DOHH2 (cell line): Measurements from ENCODE around the gene ZPR1.

ENCODE experiments used
- H3F3A ChIP-seq: fragments of 200-600 bp; sonication (generic), shearing (Covaris generic); 2 replicates; pipeline ENCODE4 v1.6.0; 2016; ENCODE audit warnings: antibody characterized with exemption, mild to moderate bottlenecking; ENCODE audit not compliant: control insufficient read depth, insufficient read depth
- H3K27ac ChIP-seq: fragments of 200-600 bp; sonication (generic); 2 replicates; pipeline ENCODE4 v1.5.1; 2014; ENCODE audit warnings: low read depth, mild to moderate bottlenecking, low read length, moderate library complexity
- H3K27me3 ChIP-seq: fragments of 200-600 bp; sonication (generic); 2 replicates; pipeline ENCODE4 v1.6.1; 2014; ENCODE audit warnings: mild to moderate bottlenecking, low read length, mixed read lengths; ENCODE audit not compliant: control insufficient read depth
- H3K36me3 ChIP-seq: fragments of 200-600 bp; sonication (generic); 2 replicates; pipeline ENCODE4 v1.6.1; 2014; ENCODE audit warnings: mild to moderate bottlenecking, low read length, moderate library complexity, mixed read lengths; ENCODE audit not compliant: control insufficient read depth
- H3K4me1 ChIP-seq: fragments of 200-600 bp; sonication (generic); 2 replicates; pipeline ENCODE4 v1.6.1; 2014; ENCODE audit warnings: mild to moderate bottlenecking, low read length, mixed read lengths; ENCODE audit not compliant: control insufficient read depth
- H3K4me2 ChIP-seq: fragments of 200-600 bp; sonication (generic); 2 replicates; pipeline ENCODE4 v1.6.0; 2014; ENCODE audit warnings: mild to moderate bottlenecking, low read length, moderate library complexity
- H3K4me3 ChIP-seq: fragments of 200-600 bp; sonication (generic); 2 replicates; pipeline ENCODE4 v1.5.1; 2014; ENCODE audit warnings: mild to moderate bottlenecking, low read length, mixed read lengths
- H3K79me2 ChIP-seq: fragments of 200-600 bp; sonication (generic); 2 replicates; pipeline ENCODE4 v1.6.1; 2014; ENCODE audit warnings: mild to moderate bottlenecking, low read length, mixed read lengths; ENCODE audit not compliant: control insufficient read depth
- H3K9me2 ChIP-seq: fragments of 200-600 bp; sonication (generic); replicated peaks from 2 replicates; pipeline ENCODE4 v1.6.1; 2014; ENCODE audit warnings: mild to moderate bottlenecking, low read length, mixed read lengths; ENCODE audit not compliant: control insufficient read depth
- H3K9me3 ChIP-seq: fragments of 200-600 bp; sonication (generic); 2 replicates; pipeline ENCODE4 v1.6.1; 2014; ENCODE audit warnings: antibody characterized with exemption, low read length, mixed read lengths; ENCODE audit not compliant: control insufficient read depth, insufficient read depth
- H4K20me1 ChIP-seq: fragments of 200-600 bp; sonication (generic); 2 replicates; pipeline ENCODE4 v1.6.0; 2014; ENCODE audit warnings: low read depth, mild to moderate bottlenecking, antibody characterized with exemption, low read length, moderate library complexity; ENCODE audit not compliant: control insufficient read depth, insufficient read depth
- CTCF ChIP-seq: fragments of 200-600 bp; sonication (generic); IDR thresholded peaks from one replicate; pipeline ENCODE4 v1.5.1; 2014; ENCODE audit warnings: antibody characterized with exemption, mild to moderate bottlenecking, low read depth, low read length; ENCODE audit not compliant: poor library complexity, severe bottlenecking
- EZH2phosphoT487 ChIP-seq: fragments of 200-600 bp; sonication (generic); IDR thresholded peaks from 2 replicates; pipeline ENCODE4 v1.6.1; 2017; ENCODE audit warnings: borderline replicate concordance, mild to moderate bottlenecking, antibody characterized with exemption, low read length, moderate library complexity, mixed read lengths

Gene ZPR1

DNA sequence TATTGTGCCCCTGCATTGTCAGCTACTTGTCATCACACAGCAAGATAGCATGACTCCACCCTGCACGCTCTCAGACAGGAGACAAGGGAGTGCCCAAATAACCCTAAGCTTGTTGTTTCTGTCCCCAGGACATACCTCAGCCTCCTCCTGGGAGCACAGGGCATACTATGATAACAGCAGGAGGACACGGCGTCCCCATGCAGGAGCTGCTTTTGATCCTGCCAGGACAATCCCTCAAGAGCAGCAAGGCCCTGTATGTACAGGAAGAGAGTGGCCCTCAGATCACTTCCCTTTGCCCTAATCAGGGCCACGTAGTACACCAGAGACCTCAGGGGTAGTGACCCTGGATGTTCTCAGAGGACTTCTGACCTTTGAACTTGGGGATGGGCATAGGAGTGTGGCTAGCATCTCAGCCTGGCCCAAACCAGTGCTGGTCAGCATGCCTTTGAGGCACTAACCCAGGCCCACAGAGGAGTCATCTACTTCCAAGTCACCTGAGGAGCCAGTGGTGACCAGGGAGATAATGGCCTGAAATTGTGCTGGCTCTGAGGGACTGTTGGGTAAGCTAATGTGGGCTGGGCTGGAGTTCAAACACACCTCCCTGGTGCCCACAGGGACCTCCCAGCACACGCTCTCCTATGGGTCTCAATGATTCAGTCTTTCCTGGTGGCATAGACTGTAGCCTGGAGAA lies 26.1 kb upstream of the ZPR1 start:
- no peaks in the 10 kb centered on the region for H3K4me1 ChIP-seq
- H3K9me2 ChIP-seq, result no peaks in the 10 kb centered on the region
- no peak overlapping the region for H3K27ac ChIP-seq
- H3K9me3 ChIP-seq, result no peaks in the 10 kb centered on the region
- TF ChIP-seq CTCF, result no peak
- no peak for TF ChIP-seq EZH2phosphoT487
- H4K20me1 ChIP-seq, result no peaks in the 10 kb centered on the region
- H3K79me2 ChIP-seq, result no peaks in the 10 kb centered on the region
- no peaks in the 10 kb centered on the region for H3F3A ChIP-seq
- no peak overlapping the region for H3K4me2 ChIP-seq
- H3K27me3 ChIP-seq, result peaks cover 10% of the 10 kb centered on the region
- H3K4me3 ChIP-seq, result no peak overlapping the region
- no peaks in the 10 kb centered on the region for H3K36me3 ChIP-seq

DNA sequence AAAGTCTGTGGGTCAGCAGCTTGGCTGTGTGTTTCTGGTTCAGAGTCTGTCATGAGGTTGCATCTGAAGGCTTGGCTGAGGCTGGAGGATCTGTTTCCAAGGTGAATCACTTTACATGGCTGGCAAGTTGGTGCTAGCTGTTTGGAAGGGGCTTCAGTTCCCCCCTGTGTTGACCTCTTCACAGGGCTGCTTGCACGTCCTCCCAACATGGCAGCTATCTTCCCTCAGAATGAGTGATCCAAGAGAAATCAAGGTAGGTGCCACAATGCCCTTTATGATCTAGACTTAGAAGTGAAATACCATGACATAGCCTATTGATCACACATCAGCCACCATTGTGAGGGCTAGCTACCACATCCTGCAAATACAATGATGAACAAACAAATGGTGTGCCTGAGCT lies 25.3 kb upstream of the ZPR1 start:
- H3K36me3 ChIP-seq, result no peaks in the 10 kb centered on the region

DNA sequence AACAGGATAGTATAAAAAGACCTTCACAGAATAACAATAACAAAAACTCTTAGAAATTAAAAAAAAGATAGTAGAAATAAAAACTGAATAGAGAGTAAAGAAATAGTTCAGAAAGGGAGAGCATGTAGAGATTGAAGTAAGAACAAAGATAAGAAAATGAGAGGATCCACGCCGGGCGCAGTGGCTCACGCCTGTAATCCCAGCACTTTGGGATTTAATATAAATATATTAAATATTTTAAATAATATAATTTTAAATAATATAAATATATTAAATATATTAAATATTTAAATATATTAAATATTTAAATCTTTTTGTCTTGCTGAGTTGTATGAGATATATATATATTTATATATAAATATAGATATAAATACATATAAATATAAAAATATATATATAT lies 24.3 kb upstream of the ZPR1 start:
- H4K20me1 ChIP-seq, result no peaks in the 10 kb centered on the region
- no peaks in the 10 kb centered on the region for H3K4me1 ChIP-seq
- TF ChIP-seq CTCF (no peak), EZH2phosphoT487 (no peak)
- no peak overlapping the region for H3K27ac ChIP-seq
- H3K4me3 ChIP-seq, result no peak overlapping the region
- H3K36me3 ChIP-seq, result no peaks in the 10 kb centered on the region
- H3K9me3 ChIP-seq, result no peaks in the 10 kb centered on the region
- peaks cover 12% of the 10 kb centered on the region for H3K27me3 ChIP-seq
- no peaks in the 10 kb centered on the region for H3F3A ChIP-seq
- no peak overlapping the region for H3K4me2 ChIP-seq
- no peaks in the 10 kb centered on the region for H3K79me2 ChIP-seq
- no peaks in the 10 kb centered on the region for H3K9me2 ChIP-seq

More for the DNA sequence above, 25.3 kb upstream of the ZPR1 start:
- H4K20me1 ChIP-seq, result no peaks in the 10 kb centered on the region
- no peaks in the 10 kb centered on the region for H3K79me2 ChIP-seq
- no peak overlapping the region for H3K4me3 ChIP-seq
- H3K9me3 ChIP-seq, result no peaks in the 10 kb centered on the region
- no peaks in the 10 kb centered on the region for H3K4me1 ChIP-seq
- no peaks in the 10 kb centered on the region for H3K9me2 ChIP-seq
- no peak overlapping the region for H3K27ac ChIP-seq
- no peaks in the 10 kb centered on the region for H3F3A ChIP-seq
- H3K4me2 ChIP-seq, result no peak overlapping the region
- no peak for TF ChIP-seq CTCF
- TF ChIP-seq EZH2phosphoT487, result no peak
- peaks cover 12% of the 10 kb centered on the region for H3K27me3 ChIP-seq
